Measurements from ENCODE around the gene RTN1. TPM values are rescaled to one million over a fixed set of nuclear protein-coding genes. Genes with fewer than 3 reads are reported as not detected.

RTN1 gene
- under 1 TPM; under 0.01 to 0.34 TPM for total RNA-seq

GRCh38 chr14:59870277-59871165, at the start of gene RTN1:
TSS of gene RTN1 (minus strand) at chr14:59870776. CDS start at chr14:59870630, 146 bp downstream.

GRCh38 chr14:59919570-59920377, 49.2 kb upstream of the RTN1 start, which contains the start of gene LRRC9:
TSS of gene LRRC9 (plus strand) at chr14:59920144.

GRCh38 chr14:59576332-59577294, 294.0 kb downstream of the RTN1 start, which contains the start of gene CCDC175:
TSS of gene CCDC175 (minus strand) at chr14:59576812. CDS start at chr14:59576775, 37 bp downstream.

Small RNA genes within 50 kb of the gene (small RNA-seq; reads per million reads assigned to genes)
- 0 reads per million in 2 donors for gene MIR5586

Other genes starting within 250 kb of the RTN1 start
- gene LRRC9, start 49.4 kb upstream of the RTN1 start, total RNA-seq, result not detected
- 10 to 100 TPM; 61.6 to 77.1 TPM for gene PCNX4, start 221.1 kb upstream of the RTN1 start, total RNA-seq